ENCODE data around the gene KRTAP2-2.

KRTAP2-2 gene

GRCh38 chr17:41026715-41027471, 28.1 kb downstream of the KRTAP2-2 start, which contains the start of gene KRTAP1-5:
Gene KRTAP1-5, minus strand, starts transcription at chr17:41027208. Its CDS starts 53 bp downstream, at chr17:41027155.
- no peak for DNase-seq (ENCODE audit: low read depth in 2 of 2, low spot score in 1 of 2)

- no peak for DNase-seq (ENCODE audit: low read depth in 2 of 2, low spot score in 1 of 2)
Measured at GRCh38 chr17:41024697-41025096, 30.3 kb downstream of the KRTAP2-2 start.

GRCh38 chr17:41020336-41020735, 34.7 kb downstream of the KRTAP2-2 start:
- DNase-seq (ENCODE audit: low read depth in 2 of 2, low spot score in 1 of 2), result no peak

DNA sequence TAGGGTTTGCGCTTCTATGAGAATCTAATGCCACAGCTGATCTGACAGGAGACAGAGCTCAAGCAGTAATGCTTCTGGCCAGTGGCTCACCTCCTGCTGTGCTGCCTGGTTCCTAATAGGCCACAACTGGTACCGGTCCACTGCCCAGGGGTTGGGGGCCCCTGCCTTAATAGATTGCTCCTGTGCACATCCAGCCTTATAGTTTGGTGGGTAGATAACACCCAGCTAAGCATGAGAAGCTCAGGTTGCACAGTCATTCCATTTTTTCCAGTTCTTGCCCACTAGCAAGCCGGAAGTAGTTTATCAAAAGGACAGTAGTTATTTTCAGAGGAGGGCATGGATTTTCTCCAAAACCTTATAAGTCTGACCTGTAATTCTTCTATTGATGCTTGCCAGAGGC, 35.6 kb downstream of the KRTAP2-2 start:
- no peak for DNase-seq (ENCODE audit: low read depth in 2 of 2, low spot score in 1 of 2)

DNA sequence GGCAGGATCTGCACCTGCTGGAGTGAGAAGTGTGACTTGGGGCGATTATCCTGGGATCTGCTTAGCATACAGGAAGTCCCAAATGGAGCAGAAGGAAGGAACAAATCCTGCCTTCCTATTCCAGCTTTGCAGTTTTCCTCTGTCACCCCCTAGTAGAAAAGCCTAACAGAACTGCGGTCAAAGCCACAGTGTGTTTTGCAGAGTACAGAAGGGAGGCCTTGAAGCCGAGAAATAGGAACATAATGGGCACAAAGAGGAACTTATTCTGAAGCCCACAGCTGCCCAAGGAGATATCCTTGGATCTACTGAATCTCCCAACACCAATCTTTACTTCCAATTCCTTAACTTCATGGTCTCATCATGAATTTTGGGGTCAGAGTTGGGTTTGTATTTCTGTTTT, 36.5 kb downstream of the KRTAP2-2 start:
- no peak for DNase-seq (ENCODE audit: low read depth in 2 of 2, low spot score in 1 of 2)

GRCh38 chr17:41016578-41017215, 38.3 kb downstream of the KRTAP2-2 start:
- no peak for DNase-seq (ENCODE audit: low read depth in 2 of 2, low spot score in 1 of 2)

DNA sequence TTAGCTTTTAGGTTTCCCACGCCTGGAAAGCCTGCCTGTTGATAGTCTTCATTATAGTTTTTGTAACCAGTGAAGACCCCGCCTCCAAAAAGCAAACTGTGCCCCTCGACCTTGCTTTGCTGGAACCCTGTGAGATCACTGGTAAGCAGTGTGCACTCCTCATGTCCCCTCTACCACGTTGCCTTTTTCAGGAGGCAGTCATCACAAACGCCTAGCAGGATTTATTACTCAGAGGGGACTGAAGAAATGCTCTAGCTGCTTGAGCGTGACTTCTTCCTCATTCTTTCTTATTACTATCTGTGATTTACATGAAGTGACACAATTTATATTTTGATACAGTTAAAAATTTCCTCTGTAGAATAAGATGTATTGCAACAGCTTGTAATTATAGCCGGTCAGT, 39.6 kb downstream of the KRTAP2-2 start:
- DNase-seq (ENCODE audit: low read depth in 2 of 2, low spot score in 1 of 2), result no peak

DNA sequence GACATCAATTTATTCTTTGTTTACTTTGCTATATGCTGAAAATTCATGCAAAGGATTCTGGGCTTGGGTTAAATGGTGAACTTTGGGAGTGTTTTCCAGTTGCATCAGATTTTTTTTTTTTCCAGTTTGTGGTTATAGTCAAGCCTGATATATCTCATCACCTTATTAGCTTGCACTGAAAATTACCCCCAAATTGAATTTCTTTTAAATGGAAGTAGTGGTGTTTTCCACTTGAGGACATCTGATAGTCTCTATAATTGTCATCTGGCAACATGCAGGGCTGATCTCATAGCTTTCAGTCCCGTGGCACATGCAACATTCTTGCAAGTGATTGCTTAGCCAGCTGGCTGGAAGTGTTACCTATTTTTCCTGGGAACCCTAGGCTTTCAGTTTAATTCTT, 41.4 kb downstream of the KRTAP2-2 start:
- DNase-seq (ENCODE audit: low read depth in 2 of 2, low spot score in 1 of 2), result no peak

- DNase-seq (ENCODE audit: low read depth in 2 of 2, low spot score in 1 of 2), result no peak
Measured at GRCh38 chr17:41013181-41013580, 41.8 kb downstream of the KRTAP2-2 start.

DNA sequence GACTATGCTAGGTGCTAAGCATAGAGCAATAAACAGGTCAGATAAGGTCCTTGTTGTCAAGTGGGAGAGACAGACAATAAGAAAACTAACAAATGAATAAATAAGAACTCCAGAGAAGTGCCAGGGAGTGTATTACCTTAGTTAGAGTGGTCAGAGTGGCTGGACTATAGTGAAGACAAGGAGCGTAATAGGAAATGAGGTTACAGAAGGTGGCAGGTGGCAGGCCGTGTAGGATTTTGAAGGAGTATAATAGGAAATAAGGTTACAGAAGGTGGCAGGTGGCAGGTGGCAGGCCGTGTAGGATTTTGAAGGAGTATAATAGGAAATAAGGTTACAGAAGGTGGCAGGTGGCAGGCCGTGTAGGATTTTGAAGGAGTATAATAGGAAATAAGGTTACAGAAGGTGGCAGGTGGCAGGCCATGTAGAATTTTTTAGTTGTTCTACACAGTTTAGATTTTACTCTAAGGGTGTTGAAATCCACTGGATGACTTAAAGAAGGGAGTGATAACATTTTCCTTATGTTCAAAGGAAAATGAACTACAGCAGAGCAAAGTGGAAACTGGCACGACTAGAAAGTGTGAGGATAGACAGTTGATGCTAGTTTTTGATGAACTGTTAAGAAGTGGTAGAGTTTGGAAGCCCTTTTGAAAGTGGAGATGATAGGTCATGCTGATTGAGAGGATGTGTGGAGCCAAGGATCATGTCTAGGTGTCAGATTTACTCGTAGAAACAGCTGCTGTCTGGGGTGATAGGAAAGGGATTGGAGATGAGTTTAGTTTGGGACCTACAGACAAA, 42.5 kb downstream of the KRTAP2-2 start:
- no peak for DNase-seq (ENCODE audit: low read depth in 2 of 2, low spot score in 1 of 2)

DNA sequence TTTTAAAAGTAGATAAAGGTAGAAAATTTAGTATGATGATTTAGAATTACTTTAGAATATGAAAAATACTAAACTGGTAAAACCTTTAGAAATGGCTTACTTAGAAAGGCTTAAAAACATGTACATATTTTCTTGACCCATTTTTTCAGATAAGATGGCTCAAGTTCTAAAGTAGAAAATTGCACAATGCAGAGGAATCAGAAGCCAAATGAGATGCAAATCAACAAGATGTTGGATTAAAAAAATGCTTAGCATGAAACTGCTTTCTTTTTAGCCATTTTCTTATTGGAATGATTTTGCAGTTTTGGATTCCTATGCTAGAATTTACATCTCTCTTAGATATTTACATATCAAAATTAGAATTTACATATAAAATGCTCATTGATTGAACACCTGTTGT, 44.6 kb downstream of the KRTAP2-2 start:
- DNase-seq (ENCODE audit: low read depth in 2 of 2, low spot score in 1 of 2), result no peak

- DNase-seq (ENCODE audit: low read depth in 2 of 2, low spot score in 1 of 2), result no peak
Measured at GRCh38 chr17:41009936-41010335, 45.1 kb downstream of the KRTAP2-2 start.

GRCh38 chr17:41009301-41009760, 45.7 kb downstream of the KRTAP2-2 start:
- DNase-seq (ENCODE audit: low read depth in 2 of 2, low spot score in 1 of 2), result no peak

DNA sequence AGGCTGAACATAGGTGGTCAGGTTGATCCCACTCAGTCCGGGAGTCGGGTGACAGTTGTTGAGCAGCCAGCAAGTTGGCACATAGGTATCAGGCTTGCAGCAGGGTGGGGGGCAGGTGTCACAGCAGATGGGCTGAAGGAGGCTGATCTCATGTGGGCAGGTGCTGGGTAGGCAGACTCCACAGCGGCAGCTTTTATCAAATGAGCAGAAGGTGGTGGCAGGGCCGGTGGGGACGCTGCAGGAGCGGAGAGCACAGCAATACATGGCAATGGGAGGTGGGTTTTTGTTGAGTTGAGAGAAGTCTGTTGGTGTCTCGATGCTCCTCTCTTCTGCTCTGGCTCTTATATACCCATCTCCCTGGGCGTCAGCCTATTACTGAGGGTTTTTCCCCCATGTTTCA, 46.2 kb downstream of the KRTAP2-2 start, which contains the start of gene KRTAP3-1:
KRTAP3-1 (minus strand) TSS at position 318 of the 400 bp plus-strand sequence; CDS start at position 264, 54 bp downstream.
- no peak for DNase-seq (ENCODE audit: low read depth in 2 of 2, low spot score in 1 of 2)
